ENCODE data around the gene NOL11.
"Not testable (repeated sequence)": the region's sequence is repeated elsewhere in the genome, so short reads cannot be mapped to it uniquely, and the experiment has no call there.

Gene NOL11

GRCh38 chr17:67752160-67752559, 34.4 kb downstream of the NOL11 start:
- H3K27me3 Mint-ChIP-seq; H3K27ac Mint-ChIP-seq; H3K9me3 Mint-ChIP-seq; intact Hi-C loops (cut with micrococcal nuclease); H3K4me3 Mint-ChIP-seq: not testable (repeated sequence)
- Mint-ChIP-seq H3K4me1 (ENCODE audit: low read depth) (peaks cover 18% of the 10 kb centered on the region), H3K36me3 (ENCODE audit: low read depth) (peaks cover 52% of the 10 kb centered on the region)

GRCh38 chr17:67753026-67753425, 35.3 kb downstream of the NOL11 start:
- intact Hi-C loops (cut with micrococcal nuclease), result no loop called here
- Mint-ChIP-seq H3K27ac (no peak overlapping the region), H3K9me3 (no peaks in the 10 kb centered on the region)

GRCh38 chr17:67754001-67754400, 36.3 kb downstream of the NOL11 start:
- no peak overlapping the region for H3K4me3 Mint-ChIP-seq
- peaks cover 18% of the 10 kb centered on the region for H3K4me1 Mint-ChIP-seq (ENCODE audit: low read depth)

More at GRCh38 chr17:67753026-67753425, 35.3 kb downstream of the NOL11 start:
- no peak overlapping the region for H3K4me3 Mint-ChIP-seq
- H3K4me1 Mint-ChIP-seq (ENCODE audit: low read depth), result peaks cover 18% of the 10 kb centered on the region
- no peaks in the 10 kb centered on the region for H3K27me3 Mint-ChIP-seq
- H3K36me3 Mint-ChIP-seq (ENCODE audit: low read depth), result peaks cover 43% of the 10 kb centered on the region

GRCh38 chr17:67754686-67755085, 37.0 kb downstream of the NOL11 start:
- peaks cover 27% of the 10 kb centered on the region for H3K36me3 Mint-ChIP-seq (ENCODE audit: low read depth)
- intact Hi-C loops (cut with micrococcal nuclease); H3K27ac Mint-ChIP-seq; H3K27me3 Mint-ChIP-seq; H3K9me3 Mint-ChIP-seq; H3K4me3 Mint-ChIP-seq: not testable (repeated sequence)
- peaks cover 18% of the 10 kb centered on the region for H3K4me1 Mint-ChIP-seq (ENCODE audit: low read depth)

More at GRCh38 chr17:67754001-67754400, 36.3 kb downstream of the NOL11 start:
- Mint-ChIP-seq H3K9me3 (no peaks in the 10 kb centered on the region), H3K36me3 (ENCODE audit: low read depth) (peaks cover 34% of the 10 kb centered on the region), H3K27me3 (no peaks in the 10 kb centered on the region), H3K27ac (no peak overlapping the region)
- intact Hi-C loops (cut with micrococcal nuclease), result no loop called here

- H3K36me3 Mint-ChIP-seq (ENCODE audit: low read depth); H3K4me3 Mint-ChIP-seq; H3K27ac Mint-ChIP-seq; H3K27me3 Mint-ChIP-seq; intact Hi-C loops (cut with micrococcal nuclease); H3K9me3 Mint-ChIP-seq: not testable (repeated sequence)
- peaks cover 18% of the 10 kb centered on the region for H3K4me1 Mint-ChIP-seq (ENCODE audit: low read depth)
These were observed 39.0 kb downstream of the NOL11 start for GRCh38 chr17:67756766-67757165.

GRCh38 chr17:67759355-67760171, 41.8 kb downstream of the NOL11 start:
- Mint-ChIP-seq H3K4me1 (ENCODE audit: low read depth) (peaks cover 15% of the 10 kb centered on the region), H3K27ac (no peak overlapping the region), H3K27me3 (no peaks in the 10 kb centered on the region), H3K36me3 (ENCODE audit: low read depth) (no peaks in the 10 kb centered on the region), H3K4me3 (no peak overlapping the region), H3K9me3 (no peaks in the 10 kb centered on the region)
- intact Hi-C loops (cut with micrococcal nuclease), result no loop called here

- Mint-ChIP-seq H3K36me3 (ENCODE audit: low read depth) (no peaks in the 10 kb centered on the region), H3K27me3 (no peaks in the 10 kb centered on the region), H3K4me1 (ENCODE audit: low read depth) (peaks cover 6% of the 10 kb centered on the region), H3K4me3 (no peak overlapping the region), H3K27ac (no peak overlapping the region), H3K9me3 (no peaks in the 10 kb centered on the region)
- intact Hi-C loops (cut with micrococcal nuclease), result no loop called here
These were observed 47.9 kb downstream of the NOL11 start for GRCh38 chr17:67765623-67766022.

GRCh38 chr17:67769231-67769630, 51.5 kb downstream of the NOL11 start:
- H3K36me3 Mint-ChIP-seq (ENCODE audit: low read depth), result no peaks in the 10 kb centered on the region
- intact Hi-C loops (cut with micrococcal nuclease), result no loop called here
- no peaks in the 10 kb centered on the region for H3K27me3 Mint-ChIP-seq
- no peak overlapping the region for H3K27ac Mint-ChIP-seq
- no peak overlapping the region for H3K4me3 Mint-ChIP-seq
- no peaks in the 10 kb centered on the region for H3K9me3 Mint-ChIP-seq
- peaks cover 6% of the 10 kb centered on the region for H3K4me1 Mint-ChIP-seq (ENCODE audit: low read depth)

- Mint-ChIP-seq H3K9me3 (no peaks in the 10 kb centered on the region), H3K27me3 (no peaks in the 10 kb centered on the region), H3K36me3 (ENCODE audit: low read depth) (no peaks in the 10 kb centered on the region), H3K4me3 (no peak overlapping the region), H3K4me1 (ENCODE audit: low read depth) (peaks cover 6% of the 10 kb centered on the region), H3K27ac (no peak overlapping the region)
- intact Hi-C loops (cut with micrococcal nuclease), result no loop called here
These were observed 52.8 kb downstream of the NOL11 start for GRCh38 chr17:67770539-67770938.

- H3K4me3 Mint-ChIP-seq, result no peak overlapping the region
- no peak overlapping the region for H3K27ac Mint-ChIP-seq
- H3K27me3 Mint-ChIP-seq, result no peaks in the 10 kb centered on the region
- intact Hi-C loops (cut with micrococcal nuclease), result no loop called here
- H3K36me3 Mint-ChIP-seq (ENCODE audit: low read depth), result no peaks in the 10 kb centered on the region
- peaks cover 6% of the 10 kb centered on the region for H3K4me1 Mint-ChIP-seq (ENCODE audit: low read depth)
- H3K9me3 Mint-ChIP-seq, result no peaks in the 10 kb centered on the region
These were observed 54.9 kb downstream of the NOL11 start for GRCh38 chr17:67772679-67773078.

GRCh38 chr17:67773246-67773645, 55.5 kb downstream of the NOL11 start:
- H3K9me3 Mint-ChIP-seq, result no peaks in the 10 kb centered on the region
- H3K27ac Mint-ChIP-seq, result no peak overlapping the region
- no peaks in the 10 kb centered on the region for H3K27me3 Mint-ChIP-seq
- peaks cover 6% of the 10 kb centered on the region for H3K4me1 Mint-ChIP-seq (ENCODE audit: low read depth)
- no peaks in the 10 kb centered on the region for H3K36me3 Mint-ChIP-seq (ENCODE audit: low read depth)
- intact Hi-C loops (cut with micrococcal nuclease), result no loop called here
- no peak overlapping the region for H3K4me3 Mint-ChIP-seq

GRCh38 chr17:67779098-67779672, 61.4 kb downstream of the NOL11 start:
- intact Hi-C loops (cut with micrococcal nuclease), result no loop called here
- Mint-ChIP-seq H3K9me3 (no peaks in the 10 kb centered on the region), H3K27ac (no peak overlapping the region), H3K4me3 (no peak overlapping the region), H3K4me1 (ENCODE audit: low read depth) (no peaks in the 10 kb centered on the region), H3K27me3 (no peaks in the 10 kb centered on the region), H3K36me3 (ENCODE audit: low read depth) (no peaks in the 10 kb centered on the region)

- Mint-ChIP-seq H3K27ac (no peak overlapping the region), H3K27me3 (peaks cover 4% of the 10 kb centered on the region), H3K36me3 (ENCODE audit: low read depth) (no peaks in the 10 kb centered on the region), H3K4me3 (no peak overlapping the region), H3K4me1 (ENCODE audit: low read depth) (no peaks in the 10 kb centered on the region), H3K9me3 (no peaks in the 10 kb centered on the region)
- intact Hi-C loops (cut with micrococcal nuclease), result no loop called here
These were observed 66.8 kb downstream of the NOL11 start for GRCh38 chr17:67784364-67785121.

GRCh38 chr17:67785122-67785477, 67.4 kb downstream of the NOL11 start:
- intact Hi-C loops (cut with micrococcal nuclease), result no loop called here
- Mint-ChIP-seq H3K4me1 (ENCODE audit: low read depth) (no peaks in the 10 kb centered on the region), H3K27ac (no peak overlapping the region), H3K9me3 (no peaks in the 10 kb centered on the region), H3K36me3 (ENCODE audit: low read depth) (no peaks in the 10 kb centered on the region), H3K4me3 (no peak overlapping the region), H3K27me3 (peaks cover 4% of the 10 kb centered on the region)

All from dendritic cell treated with granulocyte-macrophage colony-stimulating factor and Interleukin-4, amounts not matched to agents 40 ng/mL and 50 ng/mL, for 4 days (primary cell).